ENCODE data around the gene PRDM10.
"Not testable (repeated sequence)": the region's sequence is repeated elsewhere in the genome, so short reads cannot be mapped to it uniquely, and the experiment has no call there.

PRDM10 gene

GRCh38 chr11:130032931-130033330 is 30.3 kb upstream of the PRDM10 start:
- no peaks in the 10 kb centered on the region for H3K27me3 ChIP-seq (ENCODE audit: control insufficient read depth in 1 of 2, insufficient read depth in 2 of 2, low read length in 2 of 2)
- no peaks in the 10 kb centered on the region for H3K9me3 ChIP-seq (ENCODE audit: low read length)
- H3K27ac ChIP-seq (ENCODE audit: low read depth, low read length) = no peak overlapping the region
- H3K36me3 ChIP-seq (ENCODE audit: insufficient read depth, low read length) = no peaks in the 10 kb centered on the region
- no peak overlapping the region for H3K9ac ChIP-seq (ENCODE audit: low read length)
- no peaks in the 10 kb centered on the region for H3K4me1 ChIP-seq (ENCODE audit: insufficient read depth, low read length)
- H3K4me3 ChIP-seq (ENCODE audit: low read depth in 1 of 2, low read length in 2 of 2) = no peak overlapping the region

DNA sequence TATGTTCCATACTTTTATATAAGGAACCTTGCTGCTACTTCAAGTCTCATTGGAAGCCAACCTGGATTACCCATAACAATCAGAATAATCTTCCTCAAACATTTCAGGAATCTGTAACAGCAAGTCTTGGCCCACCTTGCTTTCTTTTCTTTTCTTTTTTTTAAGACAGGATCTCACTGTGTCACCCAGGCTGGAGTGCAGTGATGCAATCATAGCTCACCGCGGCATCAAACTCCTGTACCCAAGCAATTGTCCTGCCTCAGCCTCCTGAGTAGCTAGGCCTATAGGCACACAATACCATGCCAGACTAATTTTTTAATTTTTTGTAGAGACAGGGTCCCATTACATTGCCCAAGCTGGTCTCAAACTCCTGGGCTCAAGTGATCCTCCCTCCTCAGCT is 29.3 kb upstream of the PRDM10 start:
- H3K9me3 ChIP-seq (ENCODE audit: low read length) = no peaks in the 10 kb centered on the region
- H3K4me1 ChIP-seq (ENCODE audit: insufficient read depth, low read length) = no peaks in the 10 kb centered on the region
- H3K4me3 ChIP-seq (ENCODE audit: low read depth in 1 of 2, low read length in 2 of 2) = no peak overlapping the region
- H3K36me3 ChIP-seq (ENCODE audit: insufficient read depth, low read length) = no peaks in the 10 kb centered on the region
- H3K27me3 ChIP-seq (ENCODE audit: control insufficient read depth in 1 of 2, insufficient read depth in 2 of 2, low read length in 2 of 2) = no peaks in the 10 kb centered on the region
- no peak overlapping the region for H3K27ac ChIP-seq (ENCODE audit: low read depth, low read length)
- H3K9ac ChIP-seq (ENCODE audit: low read length) = no peak overlapping the region

DNA sequence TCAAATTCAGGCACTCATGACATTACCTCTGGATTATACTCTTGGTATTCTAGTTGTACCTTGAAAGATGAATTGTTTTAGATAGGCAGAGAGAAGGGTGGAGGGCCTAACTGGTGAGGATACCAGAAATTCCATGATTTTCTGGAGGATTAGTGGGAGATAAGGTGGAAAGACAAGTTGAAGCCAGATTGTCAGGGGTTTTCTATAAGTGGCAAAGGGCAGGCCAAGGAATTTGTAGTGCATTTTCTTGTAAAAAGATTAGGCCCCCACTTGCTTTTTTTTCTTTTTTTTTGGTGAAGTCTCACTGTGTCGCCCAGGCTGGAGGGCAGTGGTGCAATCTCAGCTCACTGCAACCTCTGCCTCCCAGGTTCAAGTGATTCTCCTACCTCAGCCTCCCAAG is 28.4 kb upstream of the PRDM10 start:
- no peak overlapping the region for H3K9ac ChIP-seq (ENCODE audit: low read length)
- H3K9me3 ChIP-seq (ENCODE audit: low read length) = no peaks in the 10 kb centered on the region
- no peaks in the 10 kb centered on the region for H3K4me1 ChIP-seq (ENCODE audit: insufficient read depth, low read length)
- H3K4me3 ChIP-seq (ENCODE audit: low read depth in 1 of 2, low read length in 2 of 2) = no peak overlapping the region
- no peak overlapping the region for H3K27ac ChIP-seq (ENCODE audit: low read depth, low read length)
- no peaks in the 10 kb centered on the region for H3K36me3 ChIP-seq (ENCODE audit: insufficient read depth, low read length)
- no peaks in the 10 kb centered on the region for H3K27me3 ChIP-seq (ENCODE audit: control insufficient read depth in 1 of 2, insufficient read depth in 2 of 2, low read length in 2 of 2)

DNA sequence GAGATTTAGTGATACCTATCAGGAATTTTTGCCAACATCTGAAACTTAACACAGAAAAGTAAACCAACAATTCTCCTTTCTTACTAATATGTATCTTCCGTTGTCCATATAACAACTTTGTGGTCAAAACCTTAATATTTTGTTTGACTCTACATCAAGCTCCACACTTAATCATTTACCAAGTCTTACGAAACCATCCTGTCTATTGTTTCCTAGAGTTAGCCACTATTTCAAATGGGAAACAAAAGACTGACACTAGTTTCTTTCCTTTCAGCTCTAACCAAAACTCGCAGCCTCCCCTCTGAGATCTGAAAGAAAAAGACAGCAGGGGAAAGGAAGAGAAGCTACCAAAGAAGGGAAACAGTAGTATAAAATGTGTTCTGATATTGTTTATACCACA is 26.5 kb upstream of the PRDM10 start:
- H3K27me3 ChIP-seq (ENCODE audit: control insufficient read depth in 1 of 2, insufficient read depth in 2 of 2, low read length in 2 of 2) = no peaks in the 10 kb centered on the region
- H3K36me3 ChIP-seq (ENCODE audit: insufficient read depth, low read length) = no peaks in the 10 kb centered on the region
- H3K9me3 ChIP-seq (ENCODE audit: low read length) = no peaks in the 10 kb centered on the region
- no peak overlapping the region for H3K27ac ChIP-seq (ENCODE audit: low read depth, low read length)
- H3K4me1 ChIP-seq (ENCODE audit: insufficient read depth, low read length) = no peaks in the 10 kb centered on the region
- H3K9ac ChIP-seq (ENCODE audit: low read length) = no peak overlapping the region
- no peak overlapping the region for H3K4me3 ChIP-seq (ENCODE audit: low read depth in 1 of 2, low read length in 2 of 2)

DNA sequence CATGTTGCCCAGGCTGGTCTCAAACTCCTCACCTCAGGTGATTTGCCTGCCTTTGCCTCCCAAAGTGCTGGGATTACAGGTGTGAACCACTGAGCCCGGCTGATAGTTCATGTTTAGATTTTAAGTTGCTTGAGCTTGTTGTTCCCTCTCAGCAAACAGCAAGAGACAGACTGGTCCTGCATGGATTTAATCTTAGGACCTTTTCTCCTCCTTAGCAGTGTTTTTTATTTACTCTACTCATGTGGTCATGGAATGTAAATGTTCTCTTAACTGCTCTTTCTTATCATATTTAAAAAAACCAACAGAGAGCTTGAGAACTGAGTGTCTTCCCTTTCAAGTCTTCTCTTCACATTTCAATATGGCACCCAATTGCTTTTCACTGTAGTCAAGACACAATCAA is 22.7 kb upstream of the PRDM10 start:
- no peaks in the 10 kb centered on the region for H3K36me3 ChIP-seq (ENCODE audit: insufficient read depth, low read length)
- H3K4me3 ChIP-seq (ENCODE audit: low read depth in 1 of 2, low read length in 2 of 2) = no peak overlapping the region
- H3K9me3 ChIP-seq (ENCODE audit: low read length) = no peaks in the 10 kb centered on the region
- H3K27me3 ChIP-seq (ENCODE audit: control insufficient read depth in 1 of 2, insufficient read depth in 2 of 2, low read length in 2 of 2) = no peaks in the 10 kb centered on the region
- H3K27ac ChIP-seq (ENCODE audit: low read depth, low read length) = no peak overlapping the region
- H3K4me1 ChIP-seq (ENCODE audit: insufficient read depth, low read length) = no peaks in the 10 kb centered on the region
- H3K9ac ChIP-seq (ENCODE audit: low read length) = no peak overlapping the region

DNA sequence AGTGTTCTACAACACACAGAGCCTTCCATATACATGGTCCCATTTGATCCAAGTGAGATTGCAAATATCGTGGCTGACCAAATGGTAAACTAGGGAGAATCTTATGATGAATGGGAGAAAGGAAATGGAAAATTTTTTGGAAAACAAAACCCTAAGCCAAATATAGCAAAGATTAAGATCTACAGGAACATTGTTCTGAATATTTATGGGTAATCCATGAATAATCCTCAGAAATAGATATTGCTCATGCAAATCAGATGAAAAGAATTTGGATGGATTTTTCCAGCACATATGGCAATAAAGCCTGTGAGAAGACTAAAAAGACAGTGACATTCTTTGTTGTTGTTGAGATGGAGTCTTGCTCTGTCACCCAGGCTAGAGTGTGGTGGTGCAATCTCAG is 21.7 kb upstream of the PRDM10 start:
- H3K27me3 ChIP-seq (ENCODE audit: control insufficient read depth in 1 of 2, insufficient read depth in 2 of 2, low read length in 2 of 2) = no peaks in the 10 kb centered on the region
- H3K9me3 ChIP-seq (ENCODE audit: low read length) = no peaks in the 10 kb centered on the region
- no peaks in the 10 kb centered on the region for H3K36me3 ChIP-seq (ENCODE audit: insufficient read depth, low read length)
- H3K27ac ChIP-seq (ENCODE audit: low read depth, low read length) = no peak overlapping the region
- no peak overlapping the region for H3K9ac ChIP-seq (ENCODE audit: low read length)
- H3K4me1 ChIP-seq (ENCODE audit: insufficient read depth, low read length) = no peaks in the 10 kb centered on the region
- H3K4me3 ChIP-seq (ENCODE audit: low read depth in 1 of 2, low read length in 2 of 2) = no peak overlapping the region

DNA sequence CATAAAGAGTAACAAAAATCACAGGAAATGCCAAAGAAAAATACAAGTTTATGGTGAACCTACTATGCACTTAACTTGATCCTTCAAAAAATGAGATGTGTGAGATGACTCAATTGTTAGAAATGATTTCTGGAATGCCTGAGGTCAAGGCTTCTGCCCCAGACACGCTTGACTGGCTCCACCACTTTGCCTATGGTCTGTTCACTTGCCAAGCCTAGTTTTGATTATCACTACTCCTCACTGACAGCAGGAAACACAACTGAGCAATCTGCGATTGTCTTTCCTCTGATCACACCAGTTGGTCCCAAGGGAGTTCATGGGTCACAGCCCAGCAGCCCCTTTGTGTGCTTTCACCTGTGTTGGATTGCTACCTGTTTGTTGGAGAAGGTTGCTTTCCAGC is 20.6 kb upstream of the PRDM10 start:
- no peak overlapping the region for H3K9ac ChIP-seq (ENCODE audit: low read length)
- no peaks in the 10 kb centered on the region for H3K36me3 ChIP-seq (ENCODE audit: insufficient read depth, low read length)
- no peak overlapping the region for H3K27ac ChIP-seq (ENCODE audit: low read depth, low read length)
- no peaks in the 10 kb centered on the region for H3K9me3 ChIP-seq (ENCODE audit: low read length)
- no peaks in the 10 kb centered on the region for H3K27me3 ChIP-seq (ENCODE audit: control insufficient read depth in 1 of 2, insufficient read depth in 2 of 2, low read length in 2 of 2)
- H3K4me3 ChIP-seq (ENCODE audit: low read depth in 1 of 2, low read length in 2 of 2) = no peak overlapping the region
- H3K4me1 ChIP-seq (ENCODE audit: insufficient read depth, low read length) = no peaks in the 10 kb centered on the region

DNA sequence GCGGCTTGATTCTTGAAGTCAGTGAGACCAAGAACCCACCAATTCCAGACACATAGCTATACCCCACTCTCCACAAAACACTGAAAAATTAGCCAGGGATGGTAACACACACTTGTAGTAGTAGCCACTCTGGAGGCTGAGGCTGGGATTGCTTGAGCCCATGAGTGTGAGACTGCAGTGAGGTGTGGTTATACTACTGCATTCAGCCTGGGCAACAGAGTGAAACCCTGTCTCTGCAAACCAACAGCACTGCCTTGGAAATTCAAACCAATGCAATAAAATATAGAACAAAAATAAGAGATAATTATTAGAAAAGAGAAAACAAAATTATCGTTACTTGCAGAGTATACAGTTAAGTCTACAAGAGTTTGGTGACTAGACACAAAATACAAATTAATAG is 20.2 kb upstream of the PRDM10 start:
- Histone ChIP-seq H3K27me3 (ENCODE audit: control insufficient read depth in 1 of 2, insufficient read depth in 2 of 2, low read length in 2 of 2) (no peaks in the 10 kb centered on the region), H3K4me1 (ENCODE audit: insufficient read depth, low read length) (no peaks in the 10 kb centered on the region), H3K9ac (ENCODE audit: low read length) (no peak overlapping the region), H3K4me3 (ENCODE audit: low read depth in 1 of 2, low read length in 2 of 2) (no peak overlapping the region), H3K9me3 (ENCODE audit: low read length) (no peaks in the 10 kb centered on the region), H3K27ac (ENCODE audit: low read depth, low read length) (no peak overlapping the region), H3K36me3 (ENCODE audit: insufficient read depth, low read length) (no peaks in the 10 kb centered on the region)

DNA sequence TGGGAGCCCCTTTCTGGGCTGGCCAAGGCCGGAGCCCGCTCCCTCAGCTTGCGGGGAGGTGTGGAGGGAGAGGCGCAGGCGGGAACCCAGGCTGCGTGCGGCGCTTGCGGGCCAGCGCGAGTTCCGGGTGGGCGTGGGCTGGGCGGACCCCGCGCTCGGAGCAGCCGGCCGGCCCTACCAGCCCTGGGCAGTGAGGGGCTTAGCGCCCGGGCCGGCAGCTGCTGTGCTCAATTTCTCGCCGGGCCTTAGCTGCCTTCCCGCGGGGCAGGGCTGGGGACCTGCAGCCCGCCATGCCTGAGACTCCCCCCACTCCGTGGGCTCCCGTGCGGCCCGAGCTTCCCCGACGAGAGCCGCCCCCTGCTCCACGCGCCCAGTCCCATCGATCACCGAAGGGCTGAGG is 19.0 kb upstream of the PRDM10 start:
- not testable (repeated sequence) for H3K9ac ChIP-seq (ENCODE audit: low read length); H3K36me3 ChIP-seq (ENCODE audit: insufficient read depth, low read length); H3K4me1 ChIP-seq (ENCODE audit: insufficient read depth, low read length); H3K27ac ChIP-seq (ENCODE audit: low read depth, low read length); H3K4me3 ChIP-seq (ENCODE audit: low read depth in 1 of 2, low read length in 2 of 2); H3K9me3 ChIP-seq (ENCODE audit: low read length); H3K27me3 ChIP-seq (ENCODE audit: control insufficient read depth in 1 of 2, insufficient read depth in 2 of 2, low read length in 2 of 2)

GRCh38 chr11:130020323-130020722 is 17.7 kb upstream of the PRDM10 start:
- no peaks in the 10 kb centered on the region for H3K36me3 ChIP-seq (ENCODE audit: insufficient read depth, low read length)
- H3K9ac ChIP-seq (ENCODE audit: low read length) = no peak overlapping the region
- no peaks in the 10 kb centered on the region for H3K9me3 ChIP-seq (ENCODE audit: low read length)
- no peaks in the 10 kb centered on the region for H3K4me1 ChIP-seq (ENCODE audit: insufficient read depth, low read length)
- H3K4me3 ChIP-seq (ENCODE audit: low read depth in 1 of 2, low read length in 2 of 2) = no peak overlapping the region
- H3K27ac ChIP-seq (ENCODE audit: low read depth, low read length) = no peak overlapping the region
- no peaks in the 10 kb centered on the region for H3K27me3 ChIP-seq (ENCODE audit: control insufficient read depth in 1 of 2, insufficient read depth in 2 of 2, low read length in 2 of 2)

GRCh38 chr11:130015846-130016245 is 13.2 kb upstream of the PRDM10 start:
- H3K27me3 ChIP-seq (ENCODE audit: control insufficient read depth in 1 of 2, insufficient read depth in 2 of 2, low read length in 2 of 2); H3K27ac ChIP-seq (ENCODE audit: low read depth, low read length); H3K9ac ChIP-seq (ENCODE audit: low read length); H3K9me3 ChIP-seq (ENCODE audit: low read length); H3K4me1 ChIP-seq (ENCODE audit: insufficient read depth, low read length); H3K4me3 ChIP-seq (ENCODE audit: low read depth in 1 of 2, low read length in 2 of 2); H3K36me3 ChIP-seq (ENCODE audit: insufficient read depth, low read length): not testable (repeated sequence)

GRCh38 chr11:130008326-130008725 is 5.7 kb upstream of the PRDM10 start:
- H3K27ac ChIP-seq (ENCODE audit: low read depth, low read length) = no peak overlapping the region
- H3K4me3 ChIP-seq (ENCODE audit: low read depth in 1 of 2, low read length in 2 of 2) = no peak overlapping the region
- no peaks in the 10 kb centered on the region for H3K36me3 ChIP-seq (ENCODE audit: insufficient read depth, low read length)
- peaks cover 6% of the 10 kb centered on the region for H3K4me1 ChIP-seq (ENCODE audit: insufficient read depth, low read length)
- H3K9ac ChIP-seq (ENCODE audit: low read length) = no peak overlapping the region
- H3K27me3 ChIP-seq (ENCODE audit: control insufficient read depth in 1 of 2, insufficient read depth in 2 of 2, low read length in 2 of 2) = no peaks in the 10 kb centered on the region
- H3K9me3 ChIP-seq (ENCODE audit: low read length) = no peaks in the 10 kb centered on the region

Data from muscle layer of colon (tissue), 2 donors.